Lower lobe of right lung (tissue), 2 donors: ENCODE data around the gene KRTAP4-16. TPM values are rescaled to one million over a fixed set of nuclear protein-coding genes. Genes with fewer than 3 reads are reported as not detected.
"Not testable (repeated sequence)": the region's sequence is repeated elsewhere in the genome, so short reads cannot be mapped to it uniquely, and the experiment has no call there.

ENCODE experiments used
- ATAC-seq, 2 donors: fragments of 200-7000 bp; cut with Tn5 transposase; one replicate each; pipeline ENCODE4 v1.9.1; 2020 to 2022; ENCODE audit warnings: mild to moderate bottlenecking in 2 of 2, moderate library complexity in 2 of 2
- DNase-seq: peaks from one replicate; pipeline ENCODE4 v3.0.0-alpha.2; 2020
- H3K27ac ChIP-seq: fragments of 200-600 bp; one replicate; pipeline ENCODE4 v1.8.0; 2022
- H3K27me3 ChIP-seq: fragments of 200-600 bp; one replicate; pipeline ENCODE4 v1.8.0; 2022; ENCODE audit warnings: low read depth
- H3K36me3 ChIP-seq: fragments of 200-600 bp; one replicate; pipeline ENCODE4 v1.8.0; 2022; ENCODE audit warnings: mild to moderate bottlenecking
- H3K4me1 ChIP-seq: fragments of 200-600 bp; one replicate; pipeline ENCODE4 v1.8.0; 2022
- H3K4me3 ChIP-seq: fragments of 200-600 bp; one replicate; pipeline ENCODE4 v1.8.0; 2022; ENCODE audit warnings: mild to moderate bottlenecking
- H3K9me3 ChIP-seq: fragments of 200-600 bp; one replicate; pipeline ENCODE4 v1.8.0; 2022
- intact Hi-C: fragments of 100-400 bp; cut with DNase I; formaldehyde crosslinking; loops from one replicate; pipeline ENCODE4 v1.11.0; 2022
- total RNA-seq: library from RNA; stranded (reverse); fragmentation: NEBNext Ultra II Directional; extraction: Animal tissue kit (Norgen Biotek cat#: 25700); gene quantifications from one replicate; pipeline ENCODE4 v1.2.1, GENCODE V29; 2021
- TF ChIP-seq, protein P1 (sequence below): fragments of 200-600 bp; IDR thresholded peaks from one replicate; pipeline ENCODE4 v1.8.0; 2022; ENCODE audit warnings: antibody characterized with exemption, mild to moderate bottlenecking
- donor health status: DM: no; HTN: yes; CAD: no; lungs with severe emphysema.

KRTAP4-16 gene
- total RNA-seq, 1 donor from 2014 or later = not detected

DNA sequence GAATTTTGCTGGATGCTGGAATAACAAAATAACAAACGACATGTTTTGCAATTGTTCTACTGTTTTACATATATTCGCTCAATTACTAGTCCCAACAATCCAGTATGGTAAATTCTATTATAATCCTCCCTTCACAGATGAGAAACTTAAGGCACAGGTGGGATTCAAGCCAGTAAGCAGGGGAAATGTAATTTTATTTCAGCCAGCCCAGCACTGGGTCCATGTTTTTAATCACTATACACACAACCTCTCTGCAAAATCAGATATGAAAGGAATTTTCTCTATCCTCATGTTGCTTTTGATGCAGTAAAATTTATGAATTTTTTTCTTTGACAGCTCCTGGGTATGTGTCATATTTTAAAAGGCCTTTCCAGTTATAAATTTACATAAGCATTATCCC lies 43.3 kb upstream of the KRTAP4-16 start:
- intact Hi-C loops = no loop called here
- no peaks in the 10 kb centered on the region for H3K36me3 ChIP-seq
- H3K4me1 ChIP-seq = no peaks in the 10 kb centered on the region
- no peaks in the 10 kb centered on the region for H3K27me3 ChIP-seq
- peaks cover 14% of the 10 kb centered on the region for H3K9me3 ChIP-seq
- no peak overlapping the region for H3K27ac ChIP-seq
- DNase-seq = no peak
- TF ChIP-seq, protein P1, sequence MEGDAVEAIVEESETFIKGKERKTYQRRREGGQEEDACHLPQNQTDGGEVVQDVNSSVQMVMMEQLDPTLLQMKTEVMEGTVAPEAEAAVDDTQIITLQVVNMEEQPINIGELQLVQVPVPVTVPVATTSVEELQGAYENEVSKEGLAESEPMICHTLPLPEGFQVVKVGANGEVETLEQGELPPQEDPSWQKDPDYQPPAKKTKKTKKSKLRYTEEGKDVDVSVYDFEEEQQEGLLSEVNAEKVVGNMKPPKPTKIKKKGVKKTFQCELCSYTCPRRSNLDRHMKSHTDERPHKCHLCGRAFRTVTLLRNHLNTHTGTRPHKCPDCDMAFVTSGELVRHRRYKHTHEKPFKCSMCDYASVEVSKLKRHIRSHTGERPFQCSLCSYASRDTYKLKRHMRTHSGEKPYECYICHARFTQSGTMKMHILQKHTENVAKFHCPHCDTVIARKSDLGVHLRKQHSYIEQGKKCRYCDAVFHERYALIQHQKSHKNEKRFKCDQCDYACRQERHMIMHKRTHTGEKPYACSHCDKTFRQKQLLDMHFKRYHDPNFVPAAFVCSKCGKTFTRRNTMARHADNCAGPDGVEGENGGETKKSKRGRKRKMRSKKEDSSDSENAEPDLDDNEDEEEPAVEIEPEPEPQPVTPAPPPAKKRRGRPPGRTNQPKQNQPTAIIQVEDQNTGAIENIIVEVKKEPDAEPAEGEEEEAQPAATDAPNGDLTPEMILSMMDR = no peak
- H3K4me3 ChIP-seq = no peak overlapping the region
- ATAC-seq = no peak

DNA sequence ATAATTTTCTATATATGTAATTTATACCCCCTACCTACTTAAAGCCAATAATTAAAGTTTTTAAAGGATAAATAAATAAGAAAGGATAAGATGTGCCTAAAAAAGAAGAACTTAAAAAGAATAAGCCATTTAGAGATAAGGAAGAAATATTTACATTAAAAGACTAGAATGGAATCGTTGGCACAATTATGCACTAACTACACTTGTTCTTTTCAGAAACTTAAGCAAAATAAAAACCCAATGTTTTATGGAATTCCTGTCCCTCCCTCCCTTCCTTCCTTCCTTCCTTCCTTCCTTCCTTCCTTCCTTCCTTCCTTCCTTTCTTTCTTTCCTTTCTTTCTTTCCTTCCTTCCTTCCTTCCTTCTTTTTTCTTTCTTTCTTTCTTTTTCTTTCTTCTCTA lies 42.8 kb upstream of the KRTAP4-16 start:
- Histone ChIP-seq H3K27ac (no peak overlapping the region), H3K27me3 (no peaks in the 10 kb centered on the region), H3K4me1 (no peaks in the 10 kb centered on the region), H3K36me3 (no peaks in the 10 kb centered on the region), H3K4me3 (no peak overlapping the region), H3K9me3 (peaks cover 14% of the 10 kb centered on the region)
- ATAC-seq = no peak
- TF ChIP-seq, protein P1 = no peak
- DNase-seq = no peak
- intact Hi-C loops = no loop called here

DNA sequence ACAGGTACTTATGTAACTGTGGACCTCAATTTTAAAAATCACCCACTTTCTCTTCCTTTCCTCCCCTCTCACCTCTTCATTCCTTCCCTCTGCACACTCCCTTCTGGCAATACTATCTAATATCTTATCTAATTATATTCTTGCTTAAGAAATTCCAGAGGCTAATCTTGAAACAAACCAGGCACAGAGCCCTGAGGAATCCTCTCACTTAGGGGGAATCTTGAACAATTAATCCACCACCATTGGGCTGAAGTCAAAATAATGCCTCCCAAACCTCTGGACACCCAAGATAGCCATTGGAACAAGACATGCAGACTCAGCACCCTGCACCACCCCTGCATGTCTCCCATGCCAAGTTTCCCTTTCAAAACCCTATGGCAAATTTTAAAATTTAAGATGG lies 39.4 kb upstream of the KRTAP4-16 start:
- no peak for DNase-seq
- Histone ChIP-seq H3K27me3 (no peaks in the 10 kb centered on the region), H3K4me3 (no peak overlapping the region), H3K4me1 (no peaks in the 10 kb centered on the region), H3K9me3 (peaks cover 14% of the 10 kb centered on the region), H3K27ac (no peak overlapping the region), H3K36me3 (no peaks in the 10 kb centered on the region)
- intact Hi-C loops = no loop called here
- no peak for ATAC-seq
- TF ChIP-seq, protein P1 = no peak

- intact Hi-C loops = no loop called here
- no peak within 1 kb of the TSS for H3K27ac ChIP-seq
- peaks cover 14% of the 10 kb centered on the region for H3K9me3 ChIP-seq
- ATAC-seq (no peak), DNase-seq (no peak)
- no peak within 1 kb of the TSS for H3K4me3 ChIP-seq
- H3K4me1 ChIP-seq = no peaks in the 10 kb centered on the region
- TF ChIP-seq, protein P1 = no peak
- H3K36me3 ChIP-seq = no peaks in the 10 kb centered on the region
- no peaks in the 10 kb centered on the region for H3K27me3 ChIP-seq
Observed at GRCh38 chr17:41140360-41141131, 38.5 kb upstream of the KRTAP4-16 start, which contains the start of gene KRTAP4-6. Gene KRTAP4-6, minus strand, starts transcription at chr17:41140544. Its CDS starts 57 bp downstream, at chr17:41140487.

GRCh38 chr17:41139865-41140264 lies 37.9 kb upstream of the KRTAP4-16 start:
- intact Hi-C loops, H3K27me3 ChIP-seq, H3K36me3 ChIP-seq, H3K4me3 ChIP-seq, ATAC-seq, H3K4me1 ChIP-seq, H3K27ac ChIP-seq: not testable (repeated sequence)
- H3K9me3 ChIP-seq = peaks cover 14% of the 10 kb centered on the region
- DNase-seq = peak; percentile 47
